Central memory CD8-positive, alpha-beta T cell (primary cell): Measurements from ENCODE around the gene LARP4B.

Source experiments
- ATAC-seq: fragments of 150-1000 bp; cut with Tn5 transposase; replicated peaks from 2 replicates; pipeline ENCODE4 v1.10.0; 2022; ENCODE audit warnings: mild to moderate bottlenecking, moderate FRiP score, moderate number of reproducible peaks; ENCODE audit not compliant: poor library complexity, severe bottlenecking; ENCODE audit errors: extremely low read depth
- DNase-seq, 2 donors: peaks; one replicate each; pipeline ENCODE4 v3.0.0; 2021; ENCODE audit warnings: low spot score in 2 of 2
- H3K27ac Mint-ChIP-seq: one replicate; pipeline ENCODE4 v1.8.0; 2022; ENCODE audit warnings: low read depth, mild to moderate bottlenecking, moderate library complexity, mixed read lengths
- H3K27me3 Mint-ChIP-seq: one replicate; pipeline ENCODE4 v1.8.0; 2022; ENCODE audit warnings: mixed read lengths
- H3K36me3 Mint-ChIP-seq: one replicate; pipeline ENCODE4 v1.8.0; 2022; ENCODE audit warnings: mild to moderate bottlenecking, moderate library complexity, mixed read lengths; ENCODE audit not compliant: insufficient read depth
- H3K4me1 Mint-ChIP-seq: one replicate; pipeline ENCODE4 v1.8.0; 2022; ENCODE audit warnings: mixed read lengths
- H3K4me3 Mint-ChIP-seq: one replicate; pipeline ENCODE4 v1.8.0; 2022; ENCODE audit warnings: mild to moderate bottlenecking, moderate library complexity, mixed read lengths
- H3K9me3 Mint-ChIP-seq: one replicate; pipeline ENCODE4 v1.8.0; 2022; ENCODE audit warnings: mixed read lengths

LARP4B gene

DNA sequence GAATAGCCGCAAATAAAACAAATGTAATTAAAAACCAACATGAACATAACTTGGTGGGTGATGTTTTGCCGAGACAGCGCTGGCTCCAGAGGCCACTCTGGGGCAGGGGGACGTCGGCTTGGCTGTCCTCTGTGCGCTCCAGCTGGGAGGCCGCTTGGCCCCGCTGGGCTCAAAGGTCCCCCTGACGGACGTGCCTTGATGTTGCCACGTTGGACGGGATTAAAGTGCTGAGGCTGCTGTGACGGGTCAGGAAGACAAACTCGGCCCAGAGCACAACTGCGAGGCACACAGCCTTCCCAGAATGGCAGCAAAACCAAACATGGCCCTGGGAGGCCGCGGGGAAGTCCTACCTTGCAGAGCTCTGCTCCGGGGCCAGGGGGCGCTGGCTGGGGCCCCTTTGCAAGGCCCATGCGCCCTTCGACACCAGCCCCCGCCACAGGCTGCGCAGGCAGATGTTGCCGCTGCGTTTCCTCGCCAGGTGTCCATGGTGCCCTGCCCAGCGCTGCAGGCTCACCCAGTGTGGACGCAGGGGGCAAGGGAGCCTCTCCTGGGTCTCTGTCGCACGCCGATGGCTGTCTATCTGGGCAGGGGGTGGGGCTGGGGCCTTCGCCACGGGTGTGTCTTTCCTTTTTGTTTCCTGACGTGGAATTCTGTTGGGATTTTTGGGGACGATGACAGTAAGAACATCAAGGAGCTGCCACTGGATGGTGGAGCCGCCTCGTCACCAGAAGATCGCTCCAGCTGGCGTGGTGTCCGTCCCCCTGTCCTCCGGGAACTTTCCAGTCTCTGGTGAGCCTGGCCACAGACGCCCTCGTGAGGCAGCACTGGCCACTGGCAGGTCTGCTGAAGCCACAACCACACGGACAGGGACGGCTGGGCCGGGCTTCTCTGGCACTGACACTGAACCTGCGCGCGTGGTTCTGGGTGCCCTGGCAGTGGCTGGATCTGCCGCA is 142.4 kb downstream of the LARP4B start:
- no peak overlapping the region for H3K27ac Mint-ChIP-seq
- ATAC-seq (no peak), DNase-seq (no peak)
- no peaks in the 10 kb centered on the region for H3K9me3 Mint-ChIP-seq
- no peak overlapping the region for H3K4me3 Mint-ChIP-seq
- H3K4me1 Mint-ChIP-seq: no peaks in the 10 kb centered on the region
- H3K36me3 Mint-ChIP-seq: peaks cover 2% of the 10 kb centered on the region
- H3K27me3 Mint-ChIP-seq: peaks cover 11% of the 10 kb centered on the region

DNA sequence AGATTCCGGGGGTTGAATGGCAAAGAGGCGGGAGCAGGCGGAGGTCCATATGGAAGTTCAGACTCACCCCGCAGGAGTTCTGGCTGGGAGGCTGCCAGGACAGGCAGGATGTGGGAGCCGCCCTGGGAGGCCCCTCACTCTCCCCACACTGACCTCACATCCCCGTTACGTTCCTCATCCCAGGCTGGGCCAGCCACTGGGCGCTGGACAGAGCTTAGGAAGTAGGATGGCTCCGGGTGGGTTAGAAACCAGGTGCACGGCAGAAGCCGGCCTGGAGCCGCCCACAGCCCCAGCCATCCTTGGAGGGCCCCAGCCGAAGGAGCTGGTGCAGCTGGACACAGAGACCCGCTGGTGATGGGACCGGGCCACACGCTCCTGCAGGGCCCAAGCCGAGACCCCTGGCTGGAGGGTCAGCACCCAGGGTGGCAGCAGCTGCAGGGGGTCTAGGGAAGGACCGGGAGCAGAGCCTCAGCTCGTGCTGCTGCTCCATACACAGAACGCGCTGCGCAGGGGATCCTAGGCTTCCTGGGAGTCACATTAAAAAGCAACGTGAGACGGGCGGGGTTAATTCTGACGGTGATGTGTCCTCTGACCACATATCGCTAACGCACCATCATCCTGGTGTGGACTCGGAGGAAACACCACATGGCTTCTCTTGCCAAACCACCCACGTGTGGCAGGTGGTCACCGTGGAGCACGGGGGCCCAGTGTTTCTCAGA is 143.4 kb downstream of the LARP4B start:
- Mint-ChIP-seq H3K27ac (peak overlapping the region; percentile 51), H3K9me3 (no peaks in the 10 kb centered on the region), H3K36me3 (peaks cover 2% of the 10 kb centered on the region), H3K27me3 (peaks cover 15% of the 10 kb centered on the region), H3K4me1 (no peaks in the 10 kb centered on the region), H3K4me3 (no peak overlapping the region)
- ATAC-seq: no peak
- no peak for DNase-seq

GRCh38 chr10:786633-787474 is 144.7 kb downstream of the LARP4B start:
- no peak for ATAC-seq

DNA sequence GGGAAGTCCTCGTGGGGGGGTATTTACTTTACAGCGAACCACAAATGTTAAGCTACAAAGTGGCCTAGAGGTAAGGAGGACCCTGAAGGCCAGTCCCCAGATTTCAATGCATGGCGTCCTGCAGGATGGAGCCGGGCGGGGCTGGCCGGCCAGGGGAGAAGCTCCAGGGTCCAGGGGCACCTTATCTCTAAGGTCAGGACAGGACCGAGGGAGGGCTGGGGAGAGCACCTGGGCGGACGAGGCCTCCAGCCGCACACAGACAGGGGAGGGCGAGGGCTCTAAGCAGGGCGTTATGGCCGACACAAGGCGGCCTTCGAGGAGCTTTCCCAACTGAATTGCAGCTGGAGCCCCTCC is 145.7 kb downstream of the LARP4B start:
- H3K27ac Mint-ChIP-seq: no peak overlapping the region
- no peaks in the 10 kb centered on the region for H3K9me3 Mint-ChIP-seq
- DNase-seq: no peak
- H3K4me3 Mint-ChIP-seq: no peak overlapping the region
- no peak for ATAC-seq
- H3K27me3 Mint-ChIP-seq: peaks cover 37% of the 10 kb centered on the region
- H3K36me3 Mint-ChIP-seq: peaks cover 4% of the 10 kb centered on the region
- H3K4me1 Mint-ChIP-seq: no peaks in the 10 kb centered on the region

More at GRCh38 chr10:786633-787474, 144.7 kb downstream of the LARP4B start:
- no peak overlapping the region for H3K4me3 Mint-ChIP-seq
- H3K4me1 Mint-ChIP-seq: no peaks in the 10 kb centered on the region
- H3K36me3 Mint-ChIP-seq: peaks cover 4% of the 10 kb centered on the region
- H3K27ac Mint-ChIP-seq: no peak overlapping the region
- no peaks in the 10 kb centered on the region for H3K9me3 Mint-ChIP-seq
- peaks cover 27% of the 10 kb centered on the region for H3K27me3 Mint-ChIP-seq
- DNase-seq: no peak

- H3K4me1 Mint-ChIP-seq: no peaks in the 10 kb centered on the region
- ATAC-seq: no peak
- peaks cover 43% of the 10 kb centered on the region for H3K27me3 Mint-ChIP-seq
- H3K9me3 Mint-ChIP-seq: no peaks in the 10 kb centered on the region
- H3K27ac Mint-ChIP-seq: no peak overlapping the region
- DNase-seq: no peak
- H3K4me3 Mint-ChIP-seq: no peak overlapping the region
- H3K36me3 Mint-ChIP-seq: peaks cover 4% of the 10 kb centered on the region
Measured at GRCh38 chr10:785089-785860, 146.2 kb downstream of the LARP4B start.

DNA sequence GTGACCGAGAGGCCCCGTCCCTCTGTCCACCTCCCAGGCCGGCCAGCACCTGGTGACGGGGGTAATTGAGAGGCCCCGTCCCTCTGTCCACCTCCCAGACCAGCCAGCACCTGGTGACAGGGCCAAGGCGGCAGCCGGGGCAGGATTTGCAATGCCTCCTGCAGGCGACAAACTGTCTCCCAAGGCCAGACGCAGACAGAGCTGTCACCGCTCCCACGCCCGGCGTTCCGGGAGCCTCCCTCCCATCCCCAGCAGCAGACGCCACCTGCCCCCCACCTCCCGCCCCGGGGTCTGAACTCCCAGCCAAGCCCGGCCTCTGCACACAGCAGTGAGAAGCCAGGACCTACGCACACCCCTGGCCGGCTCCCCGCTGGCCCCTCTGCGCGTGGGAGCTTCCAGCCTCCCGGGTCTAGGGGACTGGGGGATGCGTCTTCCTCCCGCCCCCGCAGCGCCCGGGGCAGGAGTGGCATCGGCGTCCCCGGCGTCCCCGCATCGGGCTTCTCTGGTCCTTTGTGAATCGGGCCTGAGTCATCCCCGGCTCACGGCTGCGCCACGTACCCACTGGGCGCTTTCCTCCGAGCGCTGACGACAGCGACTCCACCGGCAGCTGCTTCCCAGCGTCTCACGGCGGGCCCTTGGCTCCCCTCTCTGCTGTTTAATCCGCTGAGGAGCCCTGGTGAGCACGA is 147.0 kb downstream of the LARP4B start:
- no peak overlapping the region for H3K4me3 Mint-ChIP-seq
- no peaks in the 10 kb centered on the region for H3K4me1 Mint-ChIP-seq
- DNase-seq (no peak), ATAC-seq (peak; percentile 10)
- peaks cover 50% of the 10 kb centered on the region for H3K27me3 Mint-ChIP-seq
- H3K27ac Mint-ChIP-seq: no peak overlapping the region
- H3K36me3 Mint-ChIP-seq: peaks cover 4% of the 10 kb centered on the region
- H3K9me3 Mint-ChIP-seq: no peaks in the 10 kb centered on the region

- Mint-ChIP-seq H3K27me3 (peaks cover 53% of the 10 kb centered on the region), H3K4me3 (no peak overlapping the region), H3K36me3 (peaks cover 4% of the 10 kb centered on the region), H3K4me1 (no peaks in the 10 kb centered on the region), H3K9me3 (no peaks in the 10 kb centered on the region), H3K27ac (no peak overlapping the region)
- DNase-seq (no peak), ATAC-seq (no peak)
Measured at GRCh38 chr10:782751-783648, 148.5 kb downstream of the LARP4B start.

GRCh38 chr10:780536-781524 is 150.7 kb downstream of the LARP4B start:
- no peaks in the 10 kb centered on the region for H3K9me3 Mint-ChIP-seq
- ATAC-seq (no peak), DNase-seq (no peak)
- H3K27me3 Mint-ChIP-seq: peaks cover 50% of the 10 kb centered on the region
- H3K4me3 Mint-ChIP-seq: no peak overlapping the region
- no peak overlapping the region for H3K27ac Mint-ChIP-seq
- H3K36me3 Mint-ChIP-seq: peaks cover 4% of the 10 kb centered on the region
- no peaks in the 10 kb centered on the region for H3K4me1 Mint-ChIP-seq

- Mint-ChIP-seq H3K4me3 (no peak overlapping the region), H3K27me3 (peaks cover 42% of the 10 kb centered on the region), H3K27ac (no peak overlapping the region), H3K4me1 (no peaks in the 10 kb centered on the region), H3K36me3 (peaks cover 2% of the 10 kb centered on the region), H3K9me3 (no peaks in the 10 kb centered on the region)
- no peak for ATAC-seq
- DNase-seq: no peak
Measured at GRCh38 chr10:778626-779330, 152.7 kb downstream of the LARP4B start.
